ENCODE results near the gene OGT.

DNA sequence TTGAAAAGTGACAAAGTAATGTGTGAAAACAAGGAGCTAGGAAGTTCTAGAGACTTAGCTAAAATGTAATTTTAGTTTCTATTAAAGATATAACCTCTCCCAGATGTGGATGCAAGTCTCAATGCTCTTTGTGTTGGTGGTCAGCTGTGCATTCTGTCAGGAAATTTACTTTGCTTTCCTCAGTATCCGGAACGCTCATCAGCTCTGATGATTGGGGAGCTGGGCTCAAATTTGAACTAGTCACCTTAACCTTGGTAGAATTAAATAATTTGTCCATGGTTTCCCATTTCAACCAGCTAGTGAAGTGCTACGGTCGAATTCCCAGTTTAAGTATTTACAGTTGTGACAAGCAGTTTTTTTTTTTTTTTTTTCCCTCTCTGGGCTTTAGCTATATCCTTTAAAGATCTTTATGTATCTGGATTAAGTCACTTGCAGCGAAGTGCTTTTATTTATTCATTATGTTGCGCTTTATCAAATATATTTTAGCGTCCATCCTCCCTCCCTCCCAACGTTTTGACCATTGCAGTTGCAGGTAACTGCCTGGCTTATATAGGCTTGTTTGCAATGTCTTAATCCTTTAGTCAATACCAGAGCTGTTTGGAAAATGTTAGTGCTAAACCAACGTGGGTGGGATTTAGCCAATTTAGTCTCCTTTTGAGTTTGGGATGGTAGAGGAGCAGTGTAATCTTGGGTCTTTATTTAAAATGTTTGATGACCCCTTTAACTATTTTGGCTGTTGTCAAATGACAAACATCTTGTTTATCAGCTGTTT lies 2.1 kb downstream of the OGT start:
- TF ChIP-seq, protein P1, sequence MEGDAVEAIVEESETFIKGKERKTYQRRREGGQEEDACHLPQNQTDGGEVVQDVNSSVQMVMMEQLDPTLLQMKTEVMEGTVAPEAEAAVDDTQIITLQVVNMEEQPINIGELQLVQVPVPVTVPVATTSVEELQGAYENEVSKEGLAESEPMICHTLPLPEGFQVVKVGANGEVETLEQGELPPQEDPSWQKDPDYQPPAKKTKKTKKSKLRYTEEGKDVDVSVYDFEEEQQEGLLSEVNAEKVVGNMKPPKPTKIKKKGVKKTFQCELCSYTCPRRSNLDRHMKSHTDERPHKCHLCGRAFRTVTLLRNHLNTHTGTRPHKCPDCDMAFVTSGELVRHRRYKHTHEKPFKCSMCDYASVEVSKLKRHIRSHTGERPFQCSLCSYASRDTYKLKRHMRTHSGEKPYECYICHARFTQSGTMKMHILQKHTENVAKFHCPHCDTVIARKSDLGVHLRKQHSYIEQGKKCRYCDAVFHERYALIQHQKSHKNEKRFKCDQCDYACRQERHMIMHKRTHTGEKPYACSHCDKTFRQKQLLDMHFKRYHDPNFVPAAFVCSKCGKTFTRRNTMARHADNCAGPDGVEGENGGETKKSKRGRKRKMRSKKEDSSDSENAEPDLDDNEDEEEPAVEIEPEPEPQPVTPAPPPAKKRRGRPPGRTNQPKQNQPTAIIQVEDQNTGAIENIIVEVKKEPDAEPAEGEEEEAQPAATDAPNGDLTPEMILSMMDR (IDR thresholded peaks at IDR 0.05; ENCODE audit: insufficient read depth, low read length) = no peak
- TF ChIP-seq SPI1 (IDR thresholded peaks at IDR 0.05; ENCODE audit: borderline replicate concordance, low read depth) = no peak
- no peak for TF ChIP-seq POLR2AphosphoS5 (IDR thresholded peaks at IDR 0.05; ENCODE audit: low read depth)
- TF ChIP-seq, protein P2, sequence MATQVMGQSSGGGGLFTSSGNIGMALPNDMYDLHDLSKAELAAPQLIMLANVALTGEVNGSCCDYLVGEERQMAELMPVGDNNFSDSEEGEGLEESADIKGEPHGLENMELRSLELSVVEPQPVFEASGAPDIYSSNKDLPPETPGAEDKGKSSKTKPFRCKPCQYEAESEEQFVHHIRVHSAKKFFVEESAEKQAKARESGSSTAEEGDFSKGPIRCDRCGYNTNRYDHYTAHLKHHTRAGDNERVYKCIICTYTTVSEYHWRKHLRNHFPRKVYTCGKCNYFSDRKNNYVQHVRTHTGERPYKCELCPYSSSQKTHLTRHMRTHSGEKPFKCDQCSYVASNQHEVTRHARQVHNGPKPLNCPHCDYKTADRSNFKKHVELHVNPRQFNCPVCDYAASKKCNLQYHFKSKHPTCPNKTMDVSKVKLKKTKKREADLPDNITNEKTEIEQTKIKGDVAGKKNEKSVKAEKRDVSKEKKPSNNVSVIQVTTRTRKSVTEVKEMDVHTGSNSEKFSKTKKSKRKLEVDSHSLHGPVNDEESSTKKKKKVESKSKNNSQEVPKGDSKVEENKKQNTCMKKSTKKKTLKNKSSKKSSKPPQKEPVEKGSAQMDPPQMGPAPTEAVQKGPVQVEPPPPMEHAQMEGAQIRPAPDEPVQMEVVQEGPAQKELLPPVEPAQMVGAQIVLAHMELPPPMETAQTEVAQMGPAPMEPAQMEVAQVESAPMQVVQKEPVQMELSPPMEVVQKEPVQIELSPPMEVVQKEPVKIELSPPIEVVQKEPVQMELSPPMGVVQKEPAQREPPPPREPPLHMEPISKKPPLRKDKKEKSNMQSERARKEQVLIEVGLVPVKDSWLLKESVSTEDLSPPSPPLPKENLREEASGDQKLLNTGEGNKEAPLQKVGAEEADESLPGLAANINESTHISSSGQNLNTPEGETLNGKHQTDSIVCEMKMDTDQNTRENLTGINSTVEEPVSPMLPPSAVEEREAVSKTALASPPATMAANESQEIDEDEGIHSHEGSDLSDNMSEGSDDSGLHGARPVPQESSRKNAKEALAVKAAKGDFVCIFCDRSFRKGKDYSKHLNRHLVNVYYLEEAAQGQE (IDR thresholded peaks at IDR 0.05; ENCODE audit: insufficient replicate concordance, low read depth) = no peak
- TF ChIP-seq GABPA (IDR thresholded peaks at IDR 0.05; ENCODE audit: low read depth) = no peak

Measured in HL-60 (cell line).